Osteocyte (in vitro differentiated cells): ENCODE measurements around the gene CALHM3. TPM values are rescaled to one million over a fixed set of nuclear protein-coding genes. Genes with fewer than 3 reads are reported as not detected.
"Not testable (repeated sequence)": the region's sequence is repeated elsewhere in the genome, so short reads cannot be mapped to it uniquely, and the experiment has no call there.

Source experiments
- DNase-seq: peaks from one replicate; pipeline ENCODE4 v3.0.0; 2021; ENCODE audit warnings: mixed read lengths; ENCODE audit not compliant: unreplicated experiment; ENCODE audit errors: extremely low spot score
- H3K27ac Mint-ChIP-seq: one replicate; pipeline ENCODE4 v1.8.0; 2021; ENCODE audit warnings: mild to moderate bottlenecking, mixed read lengths; ENCODE audit not compliant: unreplicated experiment
- H3K27me3 Mint-ChIP-seq: one replicate; pipeline ENCODE4 v1.8.0; 2021; ENCODE audit warnings: mixed read lengths; ENCODE audit not compliant: unreplicated experiment
- H3K36me3 Mint-ChIP-seq: one replicate; pipeline ENCODE4 v1.8.0; 2021; ENCODE audit warnings: mixed read lengths; ENCODE audit not compliant: unreplicated experiment
- H3K4me1 Mint-ChIP-seq: one replicate; pipeline ENCODE4 v1.8.0; 2021; ENCODE audit warnings: mixed read lengths; ENCODE audit not compliant: unreplicated experiment
- H3K4me3 Mint-ChIP-seq: one replicate; pipeline ENCODE4 v1.8.0; 2021; ENCODE audit warnings: mild to moderate bottlenecking, moderate library complexity, mixed read lengths; ENCODE audit not compliant: unreplicated experiment
- H3K9me3 Mint-ChIP-seq: one replicate; pipeline ENCODE4 v1.8.0; 2021; ENCODE audit warnings: mixed read lengths; ENCODE audit not compliant: unreplicated experiment
- total RNA-seq: library from RNA; stranded (reverse); gene quantifications from 2 replicates; pipeline ENCODE4 v1.2.1, GENCODE V29; 2021
- TF ChIP-seq, protein P1 (sequence below): fragments of 200-600 bp; sonication (generic); IDR thresholded peaks from 2 replicates; pipeline ENCODE4 v1.5.0; 2021; ENCODE audit warnings: antibody characterized with exemption, mild to moderate bottlenecking, moderate library complexity

CALHM3 gene
- total RNA-seq, 1 donor from 2014 or later: not detected

GRCh38 chr10:103491729-103492364 lies 12.8 kb upstream of the CALHM3 start:
- TF ChIP-seq, protein P1, sequence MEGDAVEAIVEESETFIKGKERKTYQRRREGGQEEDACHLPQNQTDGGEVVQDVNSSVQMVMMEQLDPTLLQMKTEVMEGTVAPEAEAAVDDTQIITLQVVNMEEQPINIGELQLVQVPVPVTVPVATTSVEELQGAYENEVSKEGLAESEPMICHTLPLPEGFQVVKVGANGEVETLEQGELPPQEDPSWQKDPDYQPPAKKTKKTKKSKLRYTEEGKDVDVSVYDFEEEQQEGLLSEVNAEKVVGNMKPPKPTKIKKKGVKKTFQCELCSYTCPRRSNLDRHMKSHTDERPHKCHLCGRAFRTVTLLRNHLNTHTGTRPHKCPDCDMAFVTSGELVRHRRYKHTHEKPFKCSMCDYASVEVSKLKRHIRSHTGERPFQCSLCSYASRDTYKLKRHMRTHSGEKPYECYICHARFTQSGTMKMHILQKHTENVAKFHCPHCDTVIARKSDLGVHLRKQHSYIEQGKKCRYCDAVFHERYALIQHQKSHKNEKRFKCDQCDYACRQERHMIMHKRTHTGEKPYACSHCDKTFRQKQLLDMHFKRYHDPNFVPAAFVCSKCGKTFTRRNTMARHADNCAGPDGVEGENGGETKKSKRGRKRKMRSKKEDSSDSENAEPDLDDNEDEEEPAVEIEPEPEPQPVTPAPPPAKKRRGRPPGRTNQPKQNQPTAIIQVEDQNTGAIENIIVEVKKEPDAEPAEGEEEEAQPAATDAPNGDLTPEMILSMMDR: no peak
- Mint-ChIP-seq H3K27me3 (peaks cover 11% of the 10 kb centered on the region), H3K36me3 (no peaks in the 10 kb centered on the region), H3K9me3 (no peaks in the 10 kb centered on the region), H3K4me1 (peaks cover 31% of the 10 kb centered on the region), H3K4me3 (peak overlapping the region; percentile 75), H3K27ac (peak overlapping the region; percentile 90)
- no peak for DNase-seq

- Mint-ChIP-seq H3K27me3 (peaks cover 9% of the 10 kb centered on the region), H3K36me3 (no peaks in the 10 kb centered on the region), H3K9me3 (no peaks in the 10 kb centered on the region), H3K4me1 (peaks cover 31% of the 10 kb centered on the region), H3K4me3 (no peak overlapping the region), H3K27ac (no peak overlapping the region)
- DNase-seq: no peak
- TF ChIP-seq, protein P1: no peak
Observed at GRCh38 chr10:103490986-103491314, 11.9 kb upstream of the CALHM3 start.

GRCh38 chr10:103487410-103487708 lies 8.3 kb upstream of the CALHM3 start:
- Mint-ChIP-seq H3K27ac (no peak overlapping the region), H3K4me1 (peaks cover 15% of the 10 kb centered on the region), H3K9me3 (no peaks in the 10 kb centered on the region), H3K27me3 (no peaks in the 10 kb centered on the region), H3K36me3 (no peaks in the 10 kb centered on the region), H3K4me3 (no peak overlapping the region)
- DNase-seq: no peak
- TF ChIP-seq, protein P1: no peak

DNA sequence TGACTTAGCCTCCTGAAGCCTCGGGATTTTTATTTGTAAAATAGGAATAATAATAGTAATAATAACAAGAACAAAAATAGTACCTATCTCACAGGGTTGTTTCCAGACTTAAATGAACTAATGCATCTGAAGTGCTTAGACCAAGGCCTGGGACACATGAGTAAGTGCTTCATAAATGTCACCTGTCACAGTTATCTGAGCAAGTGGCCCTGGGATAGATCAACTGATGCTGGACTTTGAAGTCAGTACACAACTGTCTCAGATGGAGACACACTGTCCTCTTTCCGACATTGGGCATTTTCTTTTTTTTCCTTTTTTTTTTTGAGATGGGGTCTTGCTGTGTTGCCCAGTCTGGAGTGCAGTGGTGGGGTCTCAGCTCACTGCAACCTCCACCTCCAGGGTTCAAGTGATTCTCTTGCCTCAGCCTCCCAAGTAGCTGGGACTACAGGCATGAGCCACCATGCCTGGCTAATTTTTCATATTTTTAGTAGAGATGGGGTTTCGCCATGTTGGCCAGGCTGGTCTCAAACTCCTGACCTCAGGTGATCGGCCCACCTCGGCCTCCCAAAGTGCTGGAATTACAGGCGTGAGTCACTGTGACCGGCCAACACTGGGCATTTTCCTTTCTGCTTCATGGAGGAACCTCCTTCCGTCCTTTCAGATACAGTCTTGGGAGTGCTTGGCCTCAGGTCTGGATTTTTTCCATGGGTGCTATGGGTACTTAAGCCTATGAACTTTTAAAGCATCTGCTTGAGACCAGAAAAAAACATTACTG lies 7.8 kb upstream of the CALHM3 start:
- not testable (repeated sequence) for H3K36me3 Mint-ChIP-seq, DNase-seq, H3K4me3 Mint-ChIP-seq, H3K4me1 Mint-ChIP-seq, H3K27me3 Mint-ChIP-seq, H3K27ac Mint-ChIP-seq, H3K9me3 Mint-ChIP-seq

DNA sequence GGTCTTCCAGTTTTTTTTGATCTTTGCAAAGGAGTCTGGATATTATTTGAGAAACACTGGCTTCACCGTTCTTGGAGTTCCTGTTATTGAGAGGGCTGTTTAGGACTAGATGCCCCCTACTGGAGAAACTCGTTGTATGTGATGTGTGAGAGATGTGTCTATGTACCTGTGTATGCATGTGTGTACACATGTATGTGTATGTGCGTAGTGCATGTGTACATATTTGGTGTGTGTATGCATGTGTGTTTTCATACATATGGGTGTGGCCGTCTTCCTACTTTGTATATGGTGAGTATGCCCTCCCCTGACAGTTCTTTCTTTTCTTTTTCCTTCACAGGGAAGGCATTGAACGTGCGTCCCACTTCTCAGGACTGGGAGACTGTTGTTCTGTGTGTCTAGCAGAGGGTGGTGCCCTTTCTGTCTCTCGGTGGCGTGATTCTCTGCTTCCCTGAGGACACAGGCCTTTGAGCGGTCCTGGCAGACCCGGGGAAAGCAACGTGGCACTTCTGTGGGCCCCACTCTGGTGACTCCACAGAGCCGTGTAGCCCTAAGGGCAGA lies 3.0 kb upstream of the CALHM3 start:
- TF ChIP-seq, protein P1: peak; percentile 76
- H3K27me3 Mint-ChIP-seq: no peaks in the 10 kb centered on the region
- no peak overlapping the region for H3K4me3 Mint-ChIP-seq
- no peak for DNase-seq
- H3K27ac Mint-ChIP-seq: no peak overlapping the region
- no peaks in the 10 kb centered on the region for H3K9me3 Mint-ChIP-seq
- H3K36me3 Mint-ChIP-seq: no peaks in the 10 kb centered on the region
- H3K4me1 Mint-ChIP-seq: peaks cover 10% of the 10 kb centered on the region
